ENCODE data around the gene TRIM59.

The TRIM59 gene

GRCh38 chr3:160403796-160404470 is 45.7 kb downstream of the TRIM59 start:
- no peak for DNase-seq (ENCODE audit: low read depth in 1 of 2, low spot score in 1 of 2)

DNA sequence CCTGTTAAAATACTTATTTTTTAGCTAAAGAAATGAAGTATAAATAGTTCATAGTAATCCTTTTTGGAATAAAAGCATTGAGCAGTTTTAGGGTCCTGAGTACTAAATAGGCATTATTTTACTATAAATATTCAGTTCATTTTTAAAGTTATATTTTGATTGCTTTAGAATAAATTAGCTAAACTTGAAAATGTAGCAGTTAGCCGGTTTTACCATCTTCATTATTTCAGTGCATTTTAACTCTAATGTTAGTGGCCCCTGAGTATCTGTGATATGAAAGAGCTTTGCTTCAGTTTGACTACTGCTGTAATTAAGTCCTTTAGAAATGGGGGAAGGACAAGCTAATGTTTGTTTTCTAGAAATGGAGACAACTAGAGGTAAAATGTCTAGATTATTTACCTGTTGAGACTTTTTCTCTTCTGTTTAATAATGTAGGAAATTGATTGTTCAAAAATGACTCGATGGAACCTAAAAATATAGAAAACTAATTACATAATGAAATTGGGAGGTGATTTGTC is 46.5 kb downstream of the TRIM59 start:
- no peak for DNase-seq (ENCODE audit: low read depth in 1 of 2, low spot score in 1 of 2)

- no peak for DNase-seq (ENCODE audit: low read depth in 1 of 2, low spot score in 1 of 2)
Measured at GRCh38 chr3:160402221-160403027, 47.2 kb downstream of the TRIM59 start.

DNA sequence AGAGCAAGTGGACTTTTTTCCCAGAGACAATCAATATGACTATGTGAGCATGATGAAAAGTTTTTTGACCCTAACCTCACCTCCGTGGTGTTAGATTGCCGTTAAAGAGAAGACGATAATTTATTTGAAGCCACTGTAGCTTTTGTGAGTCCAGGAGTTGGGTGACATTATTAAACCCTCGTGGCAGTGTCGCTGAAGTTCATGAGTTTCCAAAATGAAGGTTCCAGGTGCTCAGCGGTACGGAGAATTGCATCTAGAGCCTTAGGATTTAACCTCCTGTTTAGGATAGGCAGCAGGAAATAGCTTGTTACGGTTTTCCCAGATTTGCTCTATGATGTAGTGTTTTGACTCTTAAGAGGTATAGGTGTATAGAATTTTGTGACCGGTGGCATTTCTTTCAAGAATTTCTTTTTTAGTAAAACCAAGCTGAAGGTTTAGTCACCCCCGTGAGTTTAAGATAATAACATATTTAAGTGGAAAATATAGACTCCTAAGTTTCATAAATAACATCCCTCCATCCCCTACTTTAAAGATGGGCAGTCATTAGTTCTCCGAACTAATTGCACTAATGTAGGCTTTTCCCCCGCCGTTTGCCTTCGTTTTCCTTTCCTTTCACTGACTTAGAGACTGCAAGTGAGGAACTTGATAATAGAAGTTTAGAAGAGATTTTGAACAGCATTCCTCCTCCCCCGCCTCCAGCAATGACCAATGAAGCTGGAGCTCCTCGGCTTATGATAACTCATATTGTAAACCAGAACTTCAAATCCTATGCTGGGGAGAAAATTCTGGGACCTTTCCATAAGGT is 48.1 kb downstream of the TRIM59 start:
- DNase-seq (ENCODE audit: low read depth in 1 of 2, low spot score in 1 of 2) = no peak

DNA sequence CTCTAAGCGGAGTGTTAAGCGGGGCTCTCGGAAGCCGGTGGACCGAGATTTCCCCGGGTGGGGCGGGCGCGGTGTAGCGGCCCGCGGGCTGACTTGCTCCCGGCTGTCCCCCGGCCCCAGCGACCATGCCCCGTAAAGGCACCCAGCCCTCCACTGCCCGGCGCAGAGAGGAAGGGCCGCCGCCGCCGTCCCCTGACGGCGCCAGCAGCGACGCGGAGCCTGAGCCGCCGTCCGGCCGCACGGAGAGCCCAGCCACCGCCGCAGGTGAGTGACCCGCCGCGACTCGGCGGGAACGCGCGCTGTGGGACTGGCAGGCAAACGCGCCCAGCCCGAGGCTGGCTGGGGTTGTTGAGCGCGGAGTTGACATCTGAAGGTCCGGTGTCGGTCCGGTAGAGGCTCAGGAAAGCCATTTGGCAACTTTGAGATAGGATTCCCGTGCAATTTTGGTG is 48.9 kb downstream of the TRIM59 start:
- no peak for DNase-seq (ENCODE audit: low read depth in 1 of 2, low spot score in 1 of 2)

- DNase-seq (ENCODE audit: low read depth in 1 of 2, low spot score in 1 of 2) = peak in 1 of 2 donors; percentile 4
Measured at GRCh38 chr3:160400030-160400701, 49.4 kb downstream of the TRIM59 start.

- DNase-seq (ENCODE audit: low read depth in 1 of 2, low spot score in 1 of 2) = peak; percentile 86 to 91
Measured at GRCh38 chr3:160399125-160400029, 50.2 kb downstream of the TRIM59 start, which contains the start of the genes IFT80 and SMC4. TSS of gene IFT80 (minus strand) at chr3:160399225. CDS start at chr3:160384600, 14,625 bp downstream. TSS of gene SMC4 (plus strand) at chr3:160399650. CDS start at chr3:160400827, 1,177 bp downstream.

DNA sequence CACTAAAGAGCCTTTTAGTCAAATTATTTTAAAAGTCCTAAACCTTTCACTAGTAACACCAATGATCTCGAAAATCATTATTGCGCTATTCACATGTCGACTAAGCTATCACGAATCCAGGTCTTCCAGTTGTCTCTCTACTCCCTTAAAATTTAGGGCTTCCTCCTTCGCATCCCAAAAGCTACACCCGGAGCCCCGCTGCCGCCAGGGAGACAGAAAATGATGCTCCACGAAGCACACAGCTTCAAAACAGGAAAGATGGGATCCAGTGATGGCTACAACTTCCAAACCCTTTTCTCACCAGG is 50.8 kb downstream of the TRIM59 start:
- no peak for DNase-seq (ENCODE audit: low read depth in 1 of 2, low spot score in 1 of 2)

- no peak for DNase-seq (ENCODE audit: low read depth in 1 of 2, low spot score in 1 of 2)
Measured at GRCh38 chr3:160395297-160395696, 54.3 kb downstream of the TRIM59 start.

- no peak for DNase-seq (ENCODE audit: low read depth in 1 of 2, low spot score in 1 of 2)
Measured at GRCh38 chr3:160394009-160394392, 55.6 kb downstream of the TRIM59 start.

- DNase-seq (ENCODE audit: low read depth in 1 of 2, low spot score in 1 of 2) = no peak
Measured at GRCh38 chr3:160393346-160394008, 56.1 kb downstream of the TRIM59 start.

DNA sequence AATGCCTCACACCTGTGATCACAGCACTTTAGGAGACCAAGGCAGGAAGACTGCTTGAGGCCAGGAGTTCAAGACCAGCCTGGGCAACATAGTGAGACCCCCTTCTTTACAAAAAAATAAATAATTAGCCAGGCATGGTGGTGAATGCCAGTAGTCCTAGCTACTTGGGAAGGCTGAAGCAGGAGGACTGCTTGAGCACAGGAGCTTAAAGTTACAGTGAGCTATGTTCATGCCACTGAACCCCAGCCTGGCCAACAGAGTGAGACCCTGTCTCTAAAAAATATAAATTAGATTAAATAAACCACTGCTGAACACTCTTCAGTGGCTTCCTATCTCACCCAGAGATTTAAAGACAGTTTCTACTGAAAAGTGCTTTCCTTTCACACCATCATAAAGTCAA is 56.8 kb downstream of the TRIM59 start:
- no peak for DNase-seq (ENCODE audit: low read depth in 1 of 2, low spot score in 1 of 2)

DNA sequence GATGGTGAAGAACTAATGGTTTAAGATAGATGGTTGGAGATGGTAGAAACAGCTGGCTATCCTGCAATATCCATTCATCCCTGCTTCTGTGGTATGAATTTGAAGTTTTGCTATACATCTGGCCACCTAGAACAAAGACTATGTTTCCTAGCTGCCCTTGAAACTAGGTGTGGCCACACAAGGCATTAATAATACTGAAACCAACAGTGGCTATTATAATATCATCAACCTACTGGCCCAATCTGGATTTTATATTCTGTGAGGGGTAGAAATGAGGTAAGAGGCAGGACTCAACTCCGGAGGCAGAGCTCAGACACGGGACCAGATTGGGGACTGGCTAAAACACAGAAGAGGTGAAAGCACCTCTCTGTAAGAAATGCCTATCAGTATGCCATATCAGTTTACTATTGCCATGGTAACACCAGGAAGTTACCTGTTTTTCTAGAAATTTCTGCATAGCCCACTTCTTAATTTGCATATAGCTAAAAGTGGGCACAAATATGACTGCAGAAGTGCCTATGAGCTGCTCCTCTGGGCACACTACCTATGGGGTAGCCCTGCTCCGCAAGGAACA is 58.9 kb downstream of the TRIM59 start:
- DNase-seq (ENCODE audit: low read depth in 1 of 2, low spot score in 1 of 2) = no peak

All from activated T-helper 1 cell treated with anti-CD3 and anti-CD28 coated beads, Interleukin-2, amount 50 U/mL, for 16 hours (primary cell).